ENCODE measurements around the gene BORCS8.

- TF ChIP-seq CTCF (IDR thresholded peaks at IDR 0.05) (no peak), EP300 (IDR thresholded peaks at IDR 0.05) (no peak), POLR2A (IDR thresholded peaks at IDR 0.05) (no peak)
These were observed 19.8 kb upstream of the BORCS8 start, which contains the start of gene NCAN for GRCh38 chr19:19211499-19212420.

All from gastroesophageal sphincter (tissue), 3 donors.